ENCODE measurements around the gene TRABD.

GRCh38 chr22:50189849-50190181, 4.1 kb downstream of the TRABD start:
- TF ChIP-seq, protein P1, sequence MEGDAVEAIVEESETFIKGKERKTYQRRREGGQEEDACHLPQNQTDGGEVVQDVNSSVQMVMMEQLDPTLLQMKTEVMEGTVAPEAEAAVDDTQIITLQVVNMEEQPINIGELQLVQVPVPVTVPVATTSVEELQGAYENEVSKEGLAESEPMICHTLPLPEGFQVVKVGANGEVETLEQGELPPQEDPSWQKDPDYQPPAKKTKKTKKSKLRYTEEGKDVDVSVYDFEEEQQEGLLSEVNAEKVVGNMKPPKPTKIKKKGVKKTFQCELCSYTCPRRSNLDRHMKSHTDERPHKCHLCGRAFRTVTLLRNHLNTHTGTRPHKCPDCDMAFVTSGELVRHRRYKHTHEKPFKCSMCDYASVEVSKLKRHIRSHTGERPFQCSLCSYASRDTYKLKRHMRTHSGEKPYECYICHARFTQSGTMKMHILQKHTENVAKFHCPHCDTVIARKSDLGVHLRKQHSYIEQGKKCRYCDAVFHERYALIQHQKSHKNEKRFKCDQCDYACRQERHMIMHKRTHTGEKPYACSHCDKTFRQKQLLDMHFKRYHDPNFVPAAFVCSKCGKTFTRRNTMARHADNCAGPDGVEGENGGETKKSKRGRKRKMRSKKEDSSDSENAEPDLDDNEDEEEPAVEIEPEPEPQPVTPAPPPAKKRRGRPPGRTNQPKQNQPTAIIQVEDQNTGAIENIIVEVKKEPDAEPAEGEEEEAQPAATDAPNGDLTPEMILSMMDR (IDR thresholded peaks at IDR 0.05) = no peak
- TF ChIP-seq POLR2A (IDR thresholded peaks at IDR 0.05) = no peak

Data from breast epithelium (tissue), 3 donors.